Liver (tissue), 9 donors: Measurements from ENCODE around the gene ANO4. TPM values are rescaled to one million over a fixed set of nuclear protein-coding genes. Genes with fewer than 3 reads are reported as not detected.

Source experiments
- DNase-seq: peaks from one replicate; pipeline ENCODE4 v3.0.0-alpha.2; 2017; ENCODE audit warnings: low spot score
- H3K27ac ChIP-seq, 2 donors: one replicate each; pipeline ENCODE4 v1.7.0; 2013; ENCODE audit warnings: inconsistent platforms in 2 of 2, low read length in 2 of 2, control low read depth in 1 of 2, low read depth in 1 of 2, mild to moderate bottlenecking in 1 of 2
- H3K27me3 ChIP-seq, 4 donors: one replicate each; pipeline versions ENCODE4 v1.6.1 to v1.7.0; 2013; ENCODE audit warnings: low read length in 3 of 4, inconsistent platforms in 1 of 4, mild to moderate bottlenecking in 1 of 4, moderate library complexity in 1 of 4; ENCODE audit not compliant: control insufficient read depth in 4 of 4, insufficient read depth in 4 of 4
- H3K36me3 ChIP-seq, 4 donors: one replicate each; pipeline versions ENCODE4 v1.6.1 to v1.7.0; 2013; ENCODE audit warnings: low read length in 3 of 4, mild to moderate bottlenecking in 3 of 4, low read depth in 1 of 4, moderate library complexity in 1 of 4; ENCODE audit not compliant: control insufficient read depth in 4 of 4, insufficient read depth in 3 of 4
- H3K4me1 ChIP-seq, 4 donors: one replicate each; pipeline versions ENCODE4 v1.6.1 to v1.7.0; 2013; ENCODE audit warnings: low read length in 3 of 4, mild to moderate bottlenecking in 3 of 4, moderate library complexity in 1 of 4; ENCODE audit not compliant: control insufficient read depth in 4 of 4, insufficient read depth in 4 of 4
- H3K4me3 ChIP-seq, 3 donors: one replicate each; pipeline versions ENCODE4 v1.6.1 to v1.7.0; 2013; ENCODE audit warnings: low read length in 3 of 3, control low read depth in 1 of 3, low read depth in 1 of 3, mild to moderate bottlenecking in 1 of 3
- H3K9ac ChIP-seq, 2 donors: one replicate each; pipeline ENCODE4 v1.7.0; 2013; ENCODE audit warnings: low read length in 2 of 2, mild to moderate bottlenecking in 2 of 2, moderate library complexity in 2 of 2, control low read depth in 1 of 2, low read depth in 1 of 2
- H3K9me3 ChIP-seq, 4 donors: one replicate each; pipeline versions ENCODE4 v1.6.1 to v1.7.0; 2013; ENCODE audit warnings: low read length in 3 of 4; ENCODE audit not compliant: control insufficient read depth in 4 of 4
- EGR1 ChIP-seq, 2 donors: IDR thresholded peaks; 2 replicates each; pipeline ENCODE4 v1.6.1; 2016 to 2018; ENCODE audit warnings: antibody characterized with exemption in 2 of 2, low read depth in 2 of 2
- FOXA1 ChIP-seq: IDR thresholded peaks from 2 replicates; pipeline ENCODE4 v1.6.1; 2016; ENCODE audit warnings: antibody characterized with exemption
- FOXA2 ChIP-seq: IDR thresholded peaks from 2 replicates; pipeline ENCODE4 v1.6.1; 2016; ENCODE audit warnings: antibody characterized with exemption
- GABPA ChIP-seq, 2 donors: IDR thresholded peaks in 1 of 2; conservative IDR thresholded peaks in 1 of 2; 2 replicates each; pipeline ENCODE4 v1.6.1; 2016; ENCODE audit warnings: antibody characterized with exemption in 2 of 2, mild to moderate bottlenecking in 1 of 2, moderate library complexity in 1 of 2
- HNF4A ChIP-seq, 2 donors: conservative IDR thresholded peaks; 2 replicates each; pipeline ENCODE4 v1.6.1; 2016; ENCODE audit warnings: antibody characterized with exemption in 2 of 2, mild to moderate bottlenecking in 2 of 2
- HNF4G ChIP-seq: IDR thresholded peaks from 2 replicates; pipeline ENCODE4 v1.6.1; 2016; ENCODE audit warnings: antibody characterized with exemption
- JUND ChIP-seq, 2 donors: IDR thresholded peaks; 2 replicates each; pipeline ENCODE4 v1.6.1; 2016; ENCODE audit warnings: antibody characterized with exemption in 2 of 2
- NR2F2 ChIP-seq: IDR thresholded peaks from 2 replicates; pipeline ENCODE4 v1.6.1; 2016; ENCODE audit warnings: antibody characterized with exemption
- RAD21 ChIP-seq, 2 donors: IDR thresholded peaks; 2 replicates each; pipeline ENCODE4 v1.6.1; 2016; ENCODE audit warnings: antibody characterized with exemption in 2 of 2, mild to moderate bottlenecking in 2 of 2
- REST ChIP-seq: IDR thresholded peaks from 2 replicates; pipeline ENCODE4 v1.6.1; 2016; ENCODE audit warnings: antibody characterized with exemption, mild to moderate bottlenecking
- RXRA ChIP-seq, 2 donors: IDR thresholded peaks; 2 replicates each; pipeline ENCODE4 v1.6.1; 2017 to 2018; ENCODE audit warnings: antibody characterized with exemption in 2 of 2, mild to moderate bottlenecking in 1 of 2
- SP1 ChIP-seq: IDR thresholded peaks from 2 replicates; pipeline ENCODE4 v1.6.1; 2018; ENCODE audit warnings: antibody characterized with exemption, mild to moderate bottlenecking
- TAF1 ChIP-seq: conservative IDR thresholded peaks from 2 replicates; pipeline ENCODE4 v1.6.1; 2016; ENCODE audit warnings: antibody characterized with exemption, mild to moderate bottlenecking
- YY1 ChIP-seq: IDR thresholded peaks from 2 replicates; pipeline ENCODE4 v1.6.1; 2016; ENCODE audit warnings: antibody characterized with exemption, mild to moderate bottlenecking
- ZBTB33 ChIP-seq: IDR thresholded peaks from 2 replicates; pipeline ENCODE4 v1.6.1; 2016; ENCODE audit warnings: antibody characterized with exemption
- WGBS: extraction: QIAGEN DNeasy Blood & Tissue Kit; methylation state at CpG from one replicate; pipeline ENCODE4 v1.1.7; 2013; 5-methylcytosine and 5-hydroxymethylcytosine counted together
- polyA plus RNA-seq, 2 donors: library from polyadenylated mRNA; stranded (reverse) in 1 of 2; unstranded in 1 of 2; fragments of 200-250 nt in 1 of 2; fragments of >200 nt in 1 of 2; fragmentation: Nextera tagmentation in 1 of 2; extraction: Ambion mirVana in 1 of 2; gene quantifications; one replicate each; pipeline versions ENCODE4 v1.2.1 to v1.2.3, GENCODE V29; 2013 to 2015
- total RNA-seq, 2 donors: library from RNA; depleted of rRNA; stranded (reverse); fragments of >200 nt; gene quantifications; one replicate each; pipeline ENCODE4 v1.2.3, GENCODE V29; 2014
- TF ChIP-seq, protein P1 (sequence below): IDR thresholded peaks from 2 replicates; pipeline ENCODE4 v1.6.1; 2016; ENCODE audit warnings: antibody characterized with exemption
- TF ChIP-seq, protein P2 (sequence below): fragments of 150-350 bp; IDR thresholded peaks from 2 replicates; pipeline ENCODE4 v1.5.1; 2017; ENCODE audit warnings: improper control_type of control experiment, low read depth, low read length; ENCODE audit not compliant: missing input control
- TF ChIP-seq, protein P3 (sequence below): IDR thresholded peaks from 2 replicates; pipeline ENCODE4 v1.6.1; 2016; ENCODE audit warnings: antibody characterized with exemption
- donor health status: healthy.
- donor health status: healthy.
- donor health status: healthy.
- donor health status: healthy.
- donor health status: healthy.

Gene ANO4
- total and polyA plus RNA-seq, 4 donors = 0.08 to 2.2 (median 0.17) TPM; not detected in 1

DNA sequence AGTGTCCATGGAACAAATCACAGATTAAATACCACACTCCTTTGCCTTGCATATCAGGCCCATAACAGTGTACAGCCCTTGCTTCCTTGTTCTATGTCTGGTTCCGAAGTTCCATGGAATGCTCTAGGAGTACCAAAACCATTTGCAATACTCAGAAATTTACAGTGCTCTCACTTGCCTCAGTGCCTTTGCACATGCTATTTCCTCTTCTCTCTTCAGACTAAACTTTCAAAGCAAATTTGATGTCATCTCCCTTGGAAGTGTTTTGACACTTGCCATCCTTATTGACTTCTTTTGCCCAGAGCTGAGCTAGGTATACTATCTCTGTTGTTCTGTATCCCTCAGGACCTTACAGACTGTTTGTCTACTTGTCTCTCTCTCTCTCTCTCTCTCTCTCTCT lies 6.1 kb downstream of the ANO4 start:
- no peak for TF ChIP-seq HNF4A (conservative IDR thresholded peaks at IDR 0.05)
- no peak for TF ChIP-seq HNF4G
- TF ChIP-seq EGR1 (IDR thresholded peaks at IDR 0.05; ENCODE audit: low read depth in 2 of 2) = no peak
- no peak for TF ChIP-seq JUND (IDR thresholded peaks at IDR 0.05)
- Histone ChIP-seq H3K27ac (no peak overlapping the region), H3K27me3 (peaks cover 0 to 3% (median 0%) of the 10 kb centered on the region in 4 donors), H3K9ac (no peak overlapping the region), H3K36me3 (no peaks in the 10 kb centered on the region), H3K9me3 (no peaks in the 10 kb centered on the region), H3K4me3 (no peak overlapping the region), H3K4me1 (no peaks in the 10 kb centered on the region)
- DNase-seq = no peak
- 81% methylated on average over 1 of the region's 1 CpG for WGBS

GRCh38 chr12:100801320-100801719 lies 6.7 kb downstream of the ANO4 start:
- DNase-seq = no peak
- 6% methylated on average over 1 of the region's 1 CpG for WGBS
- Histone ChIP-seq H3K27ac (no peak overlapping the region), H3K4me1 (no peaks in the 10 kb centered on the region), H3K9me3 (no peaks in the 10 kb centered on the region), H3K36me3 (no peaks in the 10 kb centered on the region), H3K27me3 (peaks cover 0 to 3% (median 0%) of the 10 kb centered on the region in 4 donors), H3K4me3 (no peak overlapping the region), H3K9ac (no peak overlapping the region)
- TF ChIP-seq NR2F2 = no peak
- TF ChIP-seq JUND (IDR thresholded peaks at IDR 0.05) = no peak
- TF ChIP-seq RXRA (IDR thresholded peaks at IDR 0.05) = no peak
- TF ChIP-seq REST = no peak
- TF ChIP-seq, protein P1, sequence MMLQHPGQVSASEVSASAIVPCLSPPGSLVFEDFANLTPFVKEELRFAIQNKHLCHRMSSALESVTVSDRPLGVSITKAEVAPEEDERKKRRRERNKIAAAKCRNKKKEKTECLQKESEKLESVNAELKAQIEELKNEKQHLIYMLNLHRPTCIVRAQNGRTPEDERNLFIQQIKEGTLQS = no peak
- TF ChIP-seq ZBTB33 = no peak
- TF ChIP-seq HNF4G = no peak
- TF ChIP-seq TAF1 = no peak
- TF ChIP-seq EGR1 (IDR thresholded peaks at IDR 0.05; ENCODE audit: low read depth in 2 of 2) = no peak
- no peak for TF ChIP-seq YY1
- no peak for TF ChIP-seq FOXA1
- no peak for TF ChIP-seq FOXA2
- no peak for TF ChIP-seq SP1
- TF ChIP-seq, protein P2, sequence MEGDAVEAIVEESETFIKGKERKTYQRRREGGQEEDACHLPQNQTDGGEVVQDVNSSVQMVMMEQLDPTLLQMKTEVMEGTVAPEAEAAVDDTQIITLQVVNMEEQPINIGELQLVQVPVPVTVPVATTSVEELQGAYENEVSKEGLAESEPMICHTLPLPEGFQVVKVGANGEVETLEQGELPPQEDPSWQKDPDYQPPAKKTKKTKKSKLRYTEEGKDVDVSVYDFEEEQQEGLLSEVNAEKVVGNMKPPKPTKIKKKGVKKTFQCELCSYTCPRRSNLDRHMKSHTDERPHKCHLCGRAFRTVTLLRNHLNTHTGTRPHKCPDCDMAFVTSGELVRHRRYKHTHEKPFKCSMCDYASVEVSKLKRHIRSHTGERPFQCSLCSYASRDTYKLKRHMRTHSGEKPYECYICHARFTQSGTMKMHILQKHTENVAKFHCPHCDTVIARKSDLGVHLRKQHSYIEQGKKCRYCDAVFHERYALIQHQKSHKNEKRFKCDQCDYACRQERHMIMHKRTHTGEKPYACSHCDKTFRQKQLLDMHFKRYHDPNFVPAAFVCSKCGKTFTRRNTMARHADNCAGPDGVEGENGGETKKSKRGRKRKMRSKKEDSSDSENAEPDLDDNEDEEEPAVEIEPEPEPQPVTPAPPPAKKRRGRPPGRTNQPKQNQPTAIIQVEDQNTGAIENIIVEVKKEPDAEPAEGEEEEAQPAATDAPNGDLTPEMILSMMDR = no peak
- TF ChIP-seq RAD21 (IDR thresholded peaks at IDR 0.05) = no peak
- TF ChIP-seq, protein P3, sequence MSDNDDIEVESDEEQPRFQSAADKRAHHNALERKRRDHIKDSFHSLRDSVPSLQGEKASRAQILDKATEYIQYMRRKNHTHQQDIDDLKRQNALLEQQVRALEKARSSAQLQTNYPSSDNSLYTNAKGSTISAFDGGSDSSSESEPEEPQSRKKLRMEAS = no peak
- TF ChIP-seq GABPA (IDR thresholded peaks at IDR 0.05 in 1 of 2, conservative IDR thresholded peaks at IDR 0.05 in 1 of 2) = no peak
